ENCODE data around the gene NR2F2.

DNA sequence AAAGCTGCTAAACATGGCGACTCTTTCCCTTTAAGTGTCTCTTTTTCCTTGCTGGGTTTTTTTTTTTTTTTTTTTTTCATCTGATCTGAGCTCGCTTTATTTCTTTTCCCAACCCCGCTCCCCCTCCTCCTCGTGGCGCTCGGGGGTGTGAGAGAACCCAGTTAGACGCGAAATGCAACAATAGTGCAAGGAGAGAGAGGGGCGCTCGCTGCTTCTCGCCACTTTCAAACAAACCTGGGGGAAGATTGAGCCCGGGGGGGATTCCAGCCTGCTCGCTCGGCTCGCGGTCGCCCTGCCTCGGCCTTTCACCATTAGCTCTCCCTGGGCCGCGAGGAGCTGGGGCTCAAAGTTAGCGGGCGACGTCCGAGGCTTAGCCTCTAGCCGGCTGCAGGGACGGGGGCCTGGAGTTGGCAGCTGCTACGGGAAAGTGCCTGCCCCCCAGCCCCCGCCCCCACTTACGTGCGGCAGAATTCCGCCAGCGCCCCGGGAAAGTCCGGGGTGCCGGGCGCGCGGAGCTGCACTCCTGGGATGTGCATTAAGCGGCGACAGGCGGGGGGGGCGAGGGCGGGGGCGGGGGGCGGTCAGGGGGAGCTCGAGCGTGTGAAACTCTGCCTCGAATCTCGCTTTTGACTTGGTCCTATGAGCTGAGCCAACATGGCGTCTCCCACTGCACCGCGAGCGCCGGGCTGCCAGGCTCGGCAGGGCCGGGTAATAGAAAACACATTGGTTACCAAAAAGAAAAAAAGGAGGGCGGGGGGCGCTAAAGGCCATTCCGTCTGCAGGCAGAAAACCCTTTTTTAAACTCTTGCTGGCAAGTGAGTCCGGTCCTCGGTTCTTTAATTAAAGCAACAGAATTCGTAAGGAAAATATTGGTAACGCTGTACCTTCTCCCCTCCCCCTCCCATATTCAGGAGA lies 10.4 kb downstream of the NR2F2 start:
- TF ChIP-seq, protein P1, sequence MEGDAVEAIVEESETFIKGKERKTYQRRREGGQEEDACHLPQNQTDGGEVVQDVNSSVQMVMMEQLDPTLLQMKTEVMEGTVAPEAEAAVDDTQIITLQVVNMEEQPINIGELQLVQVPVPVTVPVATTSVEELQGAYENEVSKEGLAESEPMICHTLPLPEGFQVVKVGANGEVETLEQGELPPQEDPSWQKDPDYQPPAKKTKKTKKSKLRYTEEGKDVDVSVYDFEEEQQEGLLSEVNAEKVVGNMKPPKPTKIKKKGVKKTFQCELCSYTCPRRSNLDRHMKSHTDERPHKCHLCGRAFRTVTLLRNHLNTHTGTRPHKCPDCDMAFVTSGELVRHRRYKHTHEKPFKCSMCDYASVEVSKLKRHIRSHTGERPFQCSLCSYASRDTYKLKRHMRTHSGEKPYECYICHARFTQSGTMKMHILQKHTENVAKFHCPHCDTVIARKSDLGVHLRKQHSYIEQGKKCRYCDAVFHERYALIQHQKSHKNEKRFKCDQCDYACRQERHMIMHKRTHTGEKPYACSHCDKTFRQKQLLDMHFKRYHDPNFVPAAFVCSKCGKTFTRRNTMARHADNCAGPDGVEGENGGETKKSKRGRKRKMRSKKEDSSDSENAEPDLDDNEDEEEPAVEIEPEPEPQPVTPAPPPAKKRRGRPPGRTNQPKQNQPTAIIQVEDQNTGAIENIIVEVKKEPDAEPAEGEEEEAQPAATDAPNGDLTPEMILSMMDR (IDR thresholded peaks at IDR 0.05; ENCODE audit: borderline replicate concordance, extremely low read depth, low read length, poor library complexity, severe bottlenecking), result no peak
- TF ChIP-seq EZH2 (IDR thresholded peaks at IDR 0.05; ENCODE audit: borderline replicate concordance, low read depth, low read length, severe bottlenecking), result no peak

Measured in DND-41 (cell line).